ENCODE results near the gene FLCN.

DNA sequence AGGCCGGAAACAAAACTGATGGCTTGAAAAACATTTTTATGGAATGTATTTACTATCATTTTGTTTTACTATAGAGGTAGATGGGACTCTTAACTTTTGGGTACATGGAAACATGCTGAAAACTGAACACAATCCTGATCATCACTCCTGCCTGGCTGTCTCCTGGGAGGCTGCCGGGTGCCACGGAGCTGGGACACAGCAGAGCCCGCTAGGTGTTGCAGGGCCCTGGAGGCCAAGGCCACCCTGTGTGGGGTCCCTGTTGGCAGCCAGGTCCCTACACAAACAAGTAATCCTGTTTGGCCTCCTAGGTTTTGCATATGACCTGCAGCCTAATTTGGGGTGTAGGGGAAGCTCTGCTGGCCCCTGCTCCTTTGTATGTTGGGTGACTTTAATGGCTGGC lies 48.4 kb downstream of the FLCN start:
- TF ChIP-seq, protein P1, sequence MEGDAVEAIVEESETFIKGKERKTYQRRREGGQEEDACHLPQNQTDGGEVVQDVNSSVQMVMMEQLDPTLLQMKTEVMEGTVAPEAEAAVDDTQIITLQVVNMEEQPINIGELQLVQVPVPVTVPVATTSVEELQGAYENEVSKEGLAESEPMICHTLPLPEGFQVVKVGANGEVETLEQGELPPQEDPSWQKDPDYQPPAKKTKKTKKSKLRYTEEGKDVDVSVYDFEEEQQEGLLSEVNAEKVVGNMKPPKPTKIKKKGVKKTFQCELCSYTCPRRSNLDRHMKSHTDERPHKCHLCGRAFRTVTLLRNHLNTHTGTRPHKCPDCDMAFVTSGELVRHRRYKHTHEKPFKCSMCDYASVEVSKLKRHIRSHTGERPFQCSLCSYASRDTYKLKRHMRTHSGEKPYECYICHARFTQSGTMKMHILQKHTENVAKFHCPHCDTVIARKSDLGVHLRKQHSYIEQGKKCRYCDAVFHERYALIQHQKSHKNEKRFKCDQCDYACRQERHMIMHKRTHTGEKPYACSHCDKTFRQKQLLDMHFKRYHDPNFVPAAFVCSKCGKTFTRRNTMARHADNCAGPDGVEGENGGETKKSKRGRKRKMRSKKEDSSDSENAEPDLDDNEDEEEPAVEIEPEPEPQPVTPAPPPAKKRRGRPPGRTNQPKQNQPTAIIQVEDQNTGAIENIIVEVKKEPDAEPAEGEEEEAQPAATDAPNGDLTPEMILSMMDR (conservative IDR thresholded peaks at IDR 0.05): no peak
- no peak for TF ChIP-seq ZFX (IDR thresholded peaks at IDR 0.05)
